PC-9 (cell line): ENCODE results near the gene ANXA11. TPM values are rescaled to one million over a fixed set of nuclear protein-coding genes. Genes with fewer than 3 reads are reported as not detected.

ENCODE experiments used
- BruUV-seq: library from RNA; stranded (reverse); fragments of 400-500 nt; replicated peaks from 2 replicates; lab custom pipeline; 2021; lab: Mats Ljungman, UMichigan
- CTCF ChIA-PET: fragments of 300-600 bp; sonication (Branson Sonifier 250); formaldehyde crosslinking; loops from one replicate; lab custom pipeline; 2022; ENCODE audit warnings: antibody characterized with exemption; lab: Charles Lee
- POLR2A ChIA-PET: fragments of 300-600 bp; sonication (Branson Sonifier 250); formaldehyde crosslinking; loops from one replicate; lab custom pipeline; 2022; ENCODE audit warnings: antibody characterized with exemption; ENCODE audit not compliant: unreplicated experiment; lab: Charles Lee
- DNase-seq, 2 experiments: peaks; one replicate each; pipeline versions ENCODE4 v3.0.0 to v3.0.0-alpha.2; 2015 to 2022; ENCODE audit warnings: mixed read lengths in 1 of 2
- H2AFZ ChIP-seq: fragments of 200-600 bp; sonication (generic); 2 replicates; pipeline ENCODE4 v1.8.1; 2017; ENCODE audit warnings: antibody characterized with exemption
- H3F3A ChIP-seq: fragments of 200-600 bp; sonication (generic); 2 replicates; pipeline ENCODE4 v1.8.1; 2017; ENCODE audit warnings: antibody characterized with exemption, mild to moderate bottlenecking, low read depth; ENCODE audit not compliant: insufficient read depth
- H3K27ac ChIP-seq: fragments of 200-600 bp; sonication (generic); 2 replicates; pipeline ENCODE4 v1.6.1; 2016; ENCODE audit warnings: mixed run types
- H3K27me3 ChIP-seq: fragments of 200-600 bp; sonication (generic); 2 replicates; pipeline ENCODE4 v1.6.1; 2016; ENCODE audit warnings: low read depth, mixed run types; ENCODE audit not compliant: insufficient read depth
- H3K36me3 ChIP-seq: fragments of 200-600 bp; sonication (generic); 2 replicates; pipeline ENCODE4 v1.6.1; 2016; ENCODE audit warnings: low read depth, mixed run types
- H3K4me1 ChIP-seq: fragments of 200-600 bp; sonication (generic); replicated peaks from 2 replicates; pipeline ENCODE4 v1.6.1; 2016; ENCODE audit warnings: mixed run types; ENCODE audit not compliant: insufficient read depth
- H3K4me2 ChIP-seq: fragments of 200-600 bp; sonication (generic); 2 replicates; pipeline ENCODE4 v1.6.1; 2017; ENCODE audit warnings: mixed run types
- H3K4me3 ChIP-seq: fragments of 200-600 bp; sonication (generic); 2 replicates; pipeline ENCODE4 v1.6.1; 2016; ENCODE audit warnings: mixed run types
- H3K79me2 ChIP-seq: fragments of 200-600 bp; sonication (generic); 2 replicates; pipeline ENCODE4 v1.6.1; 2017; ENCODE audit warnings: low read depth, mixed run types
- H3K9me2 ChIP-seq: fragments of 200-600 bp; sonication (generic); 2 replicates; pipeline ENCODE4 v1.8.1; 2017; ENCODE audit warnings: mild to moderate bottlenecking; ENCODE audit not compliant: insufficient read depth
- H3K9me3 ChIP-seq: fragments of 200-600 bp; sonication (generic); 2 replicates; pipeline ENCODE4 v1.8.1; 2016; ENCODE audit warnings: low read depth; ENCODE audit not compliant: insufficient read depth
- H4K20me1 ChIP-seq: fragments of 200-600 bp; sonication (generic); 2 replicates; pipeline ENCODE4 v1.8.1; 2017; ENCODE audit not compliant: insufficient read depth
- EZH2 ChIP-seq: fragments of 200-600 bp; sonication (generic); IDR thresholded peaks from 2 replicates; pipeline ENCODE4 v1.8.0; 2017; ENCODE audit warnings: antibody characterized with exemption, low read depth
- intact Hi-C: fragments of 100-400 bp; cut with micrococcal nuclease; formaldehyde crosslinking; loops from one replicate; pipeline ENCODE4 v1.10.0; 2022; ENCODE audit not compliant: unreplicated experiment
- total RNA-seq: library from RNA; stranded (reverse); gene quantifications from 2 replicates; pipeline ENCODE4 v1.2.3, GENCODE V29; 2021
- TF ChIP-seq, protein P1 (sequence below): fragments of 200-600 bp; sonication (generic); conservative IDR thresholded peaks from 2 replicates; pipeline ENCODE4 v1.6.1; 2017; ENCODE audit warnings: mixed run types, antibody characterized with exemption, mild to moderate bottlenecking, moderate library complexity

Gene ANXA11
- total RNA-seq, 1 experiment from 2014 or later, result 318 TPM

DNA sequence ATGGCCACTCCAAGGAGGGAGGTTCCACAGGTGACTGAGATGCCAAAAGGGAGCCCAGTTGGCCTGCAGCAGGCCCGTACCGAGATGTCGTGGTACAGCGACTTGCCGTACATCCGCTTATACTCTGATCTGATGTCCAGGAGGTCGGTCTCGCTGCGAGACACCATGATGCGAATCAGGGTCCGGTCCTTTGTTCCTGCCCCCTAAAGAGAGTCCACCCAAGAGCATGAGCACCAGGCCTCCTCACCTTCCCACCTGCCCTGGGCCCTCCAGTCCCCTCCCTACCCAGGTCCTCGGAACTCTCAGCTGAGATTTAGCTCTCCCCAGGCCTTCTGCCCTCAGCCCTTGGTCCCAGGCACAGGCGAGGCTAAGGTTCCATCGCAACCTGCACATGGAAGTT, 47.8 kb downstream of the ANXA11 start:
- TF ChIP-seq, protein P1, sequence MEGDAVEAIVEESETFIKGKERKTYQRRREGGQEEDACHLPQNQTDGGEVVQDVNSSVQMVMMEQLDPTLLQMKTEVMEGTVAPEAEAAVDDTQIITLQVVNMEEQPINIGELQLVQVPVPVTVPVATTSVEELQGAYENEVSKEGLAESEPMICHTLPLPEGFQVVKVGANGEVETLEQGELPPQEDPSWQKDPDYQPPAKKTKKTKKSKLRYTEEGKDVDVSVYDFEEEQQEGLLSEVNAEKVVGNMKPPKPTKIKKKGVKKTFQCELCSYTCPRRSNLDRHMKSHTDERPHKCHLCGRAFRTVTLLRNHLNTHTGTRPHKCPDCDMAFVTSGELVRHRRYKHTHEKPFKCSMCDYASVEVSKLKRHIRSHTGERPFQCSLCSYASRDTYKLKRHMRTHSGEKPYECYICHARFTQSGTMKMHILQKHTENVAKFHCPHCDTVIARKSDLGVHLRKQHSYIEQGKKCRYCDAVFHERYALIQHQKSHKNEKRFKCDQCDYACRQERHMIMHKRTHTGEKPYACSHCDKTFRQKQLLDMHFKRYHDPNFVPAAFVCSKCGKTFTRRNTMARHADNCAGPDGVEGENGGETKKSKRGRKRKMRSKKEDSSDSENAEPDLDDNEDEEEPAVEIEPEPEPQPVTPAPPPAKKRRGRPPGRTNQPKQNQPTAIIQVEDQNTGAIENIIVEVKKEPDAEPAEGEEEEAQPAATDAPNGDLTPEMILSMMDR, result no peak
- no peak for TF ChIP-seq EZH2
- BruUV-seq, result no TSS peak
- Histone ChIP-seq H3K36me3 (peaks cover 70% of the 10 kb centered on the region), H3K4me3 (no peak overlapping the region), H3K9me3 (no peaks in the 10 kb centered on the region), H3K27me3 (no peaks in the 10 kb centered on the region), H3K79me2 (peaks cover 40% of the 10 kb centered on the region), H3F3A (peaks cover 42% of the 10 kb centered on the region), H3K4me1 (peaks cover 50% of the 10 kb centered on the region), H4K20me1 (no peaks in the 10 kb centered on the region), H3K9me2 (no peaks in the 10 kb centered on the region), H3K27ac (no peak overlapping the region), H2AFZ (no peak overlapping the region), H3K4me2 (no peak overlapping the region)
- CTCF ChIA-PET, result interaction anchor here (0.6 kb wide), 1 partner anchor 36 kb away, joined by 3 read pairs; no protein-coding TSS in a partner anchor
- intact Hi-C loops, result no loop called here
- DNase-seq, result no peak
- POLR2A ChIA-PET, result interaction anchor here (0.6 kb wide), 1 partner anchor 78 kb away, joined by 3 read pairs; no protein-coding TSS in a partner anchor

DNA sequence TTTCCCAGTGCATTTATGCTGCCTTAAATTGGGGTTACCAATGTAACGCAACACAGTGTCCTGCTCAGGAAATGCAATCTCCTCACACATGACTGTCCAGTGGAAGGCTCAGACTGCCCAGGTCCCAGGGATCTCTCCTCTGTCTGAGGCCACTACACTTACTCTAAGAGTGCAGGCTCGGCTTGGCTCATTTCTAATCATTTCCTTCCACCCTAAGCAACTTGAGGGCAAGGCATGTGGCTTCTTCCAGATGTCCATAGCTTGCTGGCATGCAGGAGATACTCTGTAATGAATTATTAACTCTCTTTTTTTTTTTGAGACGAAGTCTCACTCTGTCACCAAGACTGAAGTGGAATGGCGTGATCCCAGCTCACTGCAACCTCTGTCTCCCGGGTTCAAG, 49.1 kb downstream of the ANXA11 start:
- H3K4me2 ChIP-seq, result no peak overlapping the region
- peaks cover 46% of the 10 kb centered on the region for H3K4me1 ChIP-seq
- no peak for DNase-seq
- peaks cover 28% of the 10 kb centered on the region for H3K79me2 ChIP-seq
- H3K9me2 ChIP-seq, result no peaks in the 10 kb centered on the region
- H2AFZ ChIP-seq, result no peak overlapping the region
- intact Hi-C loops, result no loop called here
- H3F3A ChIP-seq, result peaks cover 42% of the 10 kb centered on the region
- no peaks in the 10 kb centered on the region for H4K20me1 ChIP-seq
- BruUV-seq, result no TSS peak
- peaks cover 59% of the 10 kb centered on the region for H3K36me3 ChIP-seq
- no peak overlapping the region for H3K27ac ChIP-seq
- H3K9me3 ChIP-seq, result no peaks in the 10 kb centered on the region
- CTCF ChIA-PET, result no interaction called here
- H3K4me3 ChIP-seq, result no peak overlapping the region
- POLR2A ChIA-PET, result no interaction called here
- TF ChIP-seq EZH2, result no peak
- TF ChIP-seq, protein P1, result no peak
- H3K27me3 ChIP-seq, result no peaks in the 10 kb centered on the region

DNA sequence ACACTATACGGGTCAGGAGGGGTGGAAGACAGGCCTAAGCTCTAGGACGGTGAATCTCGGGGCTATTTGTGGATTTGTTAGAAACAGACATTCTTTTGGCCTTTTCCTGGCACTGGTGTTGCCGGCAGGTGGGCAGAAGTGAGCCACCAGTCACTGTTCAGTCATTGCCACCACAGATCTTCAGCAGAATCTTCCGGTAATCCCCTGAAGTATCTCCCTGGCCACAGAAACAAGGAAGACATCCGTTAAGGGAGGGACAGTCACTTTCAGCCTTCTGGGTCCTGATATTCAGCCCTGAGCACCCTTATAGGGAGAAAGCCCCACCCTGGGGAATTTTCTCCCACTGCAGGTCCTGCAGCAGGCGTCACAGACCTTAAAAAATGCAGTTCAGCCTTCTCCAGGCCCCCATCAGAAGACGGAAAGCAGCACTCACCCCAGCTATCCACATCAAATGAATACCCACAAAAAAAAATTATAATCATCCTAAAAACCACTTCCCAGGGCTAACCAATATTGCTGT, 49.6 kb downstream of the ANXA11 start:
- no peaks in the 10 kb centered on the region for H4K20me1 ChIP-seq
- H3K79me2 ChIP-seq, result peaks cover 23% of the 10 kb centered on the region
- H3K9me3 ChIP-seq, result no peaks in the 10 kb centered on the region
- peaks cover 61% of the 10 kb centered on the region for H3K36me3 ChIP-seq
- H3K9me2 ChIP-seq, result no peaks in the 10 kb centered on the region
- no peak overlapping the region for H3K27ac ChIP-seq
- no peak overlapping the region for H3K4me3 ChIP-seq
- TF ChIP-seq EZH2, result no peak
- TF ChIP-seq, protein P1, result no peak
- DNase-seq, result no peak
- peaks cover 43% of the 10 kb centered on the region for H3F3A ChIP-seq
- peaks cover 43% of the 10 kb centered on the region for H3K4me1 ChIP-seq
- ChIA-PET CTCF (no interaction called here), POLR2A (interaction anchor here (0.5 kb wide), 1 partner anchor 44 kb away, joined by 3 read pairs; no protein-coding TSS in a partner anchor)
- no peaks in the 10 kb centered on the region for H3K27me3 ChIP-seq
- no peak overlapping the region for H3K4me2 ChIP-seq
- no TSS peak for BruUV-seq
- intact Hi-C loops, result no loop called here
- no peak overlapping the region for H2AFZ ChIP-seq
